GM19193 (cell line): ENCODE data around the gene CLDN14.

Experiments used
- POLR2A ChIP-seq: IDR thresholded peaks from 4 replicates; pipeline ENCODE4 v1.6.1; 2011; ENCODE audit not compliant: insufficient read depth, insufficient read length; ENCODE audit errors: extremely low read depth

The CLDN14 gene

GRCh38 chr21:36461918-36462486 is 17.9 kb downstream of the CLDN14 start:
- no peak for TF ChIP-seq POLR2A

GRCh38 chr21:36461277-36461917 is 18.5 kb downstream of the CLDN14 start:
- no peak for TF ChIP-seq POLR2A

GRCh38 chr21:36460866-36461265 is 19.1 kb downstream of the CLDN14 start:
- TF ChIP-seq POLR2A, result no peak

GRCh38 chr21:36459098-36459497 is 20.8 kb downstream of the CLDN14 start:
- no peak for TF ChIP-seq POLR2A

- no peak for TF ChIP-seq POLR2A
Measured at GRCh38 chr21:36456729-36457414, 23.1 kb downstream of the CLDN14 start.

- TF ChIP-seq POLR2A, result no peak
Measured at GRCh38 chr21:36454706-36455105, 25.2 kb downstream of the CLDN14 start.

- no peak for TF ChIP-seq POLR2A
Measured at GRCh38 chr21:36454093-36454531, 25.8 kb downstream of the CLDN14 start.

GRCh38 chr21:36452281-36452825 is 27.6 kb downstream of the CLDN14 start:
- TF ChIP-seq POLR2A, result no peak

GRCh38 chr21:36451506-36451905 is 28.4 kb downstream of the CLDN14 start:
- no peak for TF ChIP-seq POLR2A

GRCh38 chr21:36450511-36450910 is 29.4 kb downstream of the CLDN14 start:
- TF ChIP-seq POLR2A, result no peak

- no peak for TF ChIP-seq POLR2A
Measured at GRCh38 chr21:36446301-36446700, 33.6 kb downstream of the CLDN14 start.

GRCh38 chr21:36441715-36442114 is 38.2 kb downstream of the CLDN14 start:
- TF ChIP-seq POLR2A, result no peak

GRCh38 chr21:36437745-36438128 is 42.2 kb downstream of the CLDN14 start:
- no peak for TF ChIP-seq POLR2A

- no peak for TF ChIP-seq POLR2A
Measured at GRCh38 chr21:36436829-36437744, 42.8 kb downstream of the CLDN14 start.

- TF ChIP-seq POLR2A, result no peak
Measured at GRCh38 chr21:36434144-36434543, 45.8 kb downstream of the CLDN14 start.

- TF ChIP-seq POLR2A, result no peak
Measured at GRCh38 chr21:36433059-36433709, 46.7 kb downstream of the CLDN14 start.
